ENCODE measurements around the gene BPNT1. TPM values are rescaled to one million over a fixed set of nuclear protein-coding genes. Genes with fewer than 3 reads are reported as not detected.

BPNT1 gene
- total and polyA plus RNA-seq, 10 donors, result 15.3 to 25.8 (median 19.5) TPM

DNA sequence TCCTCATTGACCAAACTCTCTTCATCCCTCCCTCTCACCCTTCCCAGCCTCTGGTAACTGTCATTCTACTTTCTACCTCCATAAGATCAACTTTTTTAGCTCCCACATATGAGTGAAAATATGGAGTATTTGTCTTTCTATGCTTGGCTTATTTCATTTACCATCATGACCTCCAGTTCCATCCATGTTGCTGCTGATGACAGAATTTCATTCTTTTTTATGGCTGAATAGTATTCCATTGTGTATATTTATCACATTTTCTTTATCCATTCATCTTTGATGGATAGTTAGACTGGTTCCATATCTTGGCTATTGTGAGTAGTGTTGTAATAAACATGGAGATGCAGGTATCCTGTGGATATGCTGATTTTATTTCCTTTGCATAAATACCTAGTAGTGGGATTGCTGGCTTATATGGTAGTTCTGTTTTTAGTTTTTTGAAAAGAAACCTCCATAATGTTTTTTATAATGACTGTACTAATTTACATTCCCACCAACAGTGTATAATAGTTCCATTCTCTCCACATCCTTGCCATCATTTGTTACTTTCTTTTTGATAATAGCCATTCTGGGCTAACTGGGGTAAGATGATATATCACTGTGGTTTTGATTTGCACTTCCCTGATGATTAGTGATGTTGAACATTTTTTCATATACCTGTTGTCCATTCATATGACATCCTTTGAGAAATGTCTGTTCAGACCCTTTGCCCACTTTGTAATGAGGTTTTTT, 40.1 kb upstream of the BPNT1 start:
- Histone ChIP-seq H3K27me3 (replicated peaks in 1 of 7) (no peaks in the 10 kb centered on the region), H3K4me3 (no peak overlapping the region), H3K4me1 (no peaks in the 10 kb centered on the region), H3K27ac (no peak overlapping the region), H3K36me3 (peaks cover 0 to 98% (median 54%) of the 10 kb centered on the region in 6 donors), H3K9me3 (peaks cover 0 to 8% (median 3%) of the 10 kb centered on the region in 8 donors)
- intact Hi-C loops (cut with DNase I; ENCODE audit: low total_unique reads), result no loop called here
- TF ChIP-seq POLR2AphosphoS5 (IDR thresholded peaks at IDR 0.05), result no peak
- no peak for TF ChIP-seq POLR2A (IDR thresholded peaks at IDR 0.05)
- TF ChIP-seq, protein P1, sequence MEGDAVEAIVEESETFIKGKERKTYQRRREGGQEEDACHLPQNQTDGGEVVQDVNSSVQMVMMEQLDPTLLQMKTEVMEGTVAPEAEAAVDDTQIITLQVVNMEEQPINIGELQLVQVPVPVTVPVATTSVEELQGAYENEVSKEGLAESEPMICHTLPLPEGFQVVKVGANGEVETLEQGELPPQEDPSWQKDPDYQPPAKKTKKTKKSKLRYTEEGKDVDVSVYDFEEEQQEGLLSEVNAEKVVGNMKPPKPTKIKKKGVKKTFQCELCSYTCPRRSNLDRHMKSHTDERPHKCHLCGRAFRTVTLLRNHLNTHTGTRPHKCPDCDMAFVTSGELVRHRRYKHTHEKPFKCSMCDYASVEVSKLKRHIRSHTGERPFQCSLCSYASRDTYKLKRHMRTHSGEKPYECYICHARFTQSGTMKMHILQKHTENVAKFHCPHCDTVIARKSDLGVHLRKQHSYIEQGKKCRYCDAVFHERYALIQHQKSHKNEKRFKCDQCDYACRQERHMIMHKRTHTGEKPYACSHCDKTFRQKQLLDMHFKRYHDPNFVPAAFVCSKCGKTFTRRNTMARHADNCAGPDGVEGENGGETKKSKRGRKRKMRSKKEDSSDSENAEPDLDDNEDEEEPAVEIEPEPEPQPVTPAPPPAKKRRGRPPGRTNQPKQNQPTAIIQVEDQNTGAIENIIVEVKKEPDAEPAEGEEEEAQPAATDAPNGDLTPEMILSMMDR (IDR thresholded peaks at IDR 0.05 in 8 of 11, conservative IDR thresholded peaks at IDR 0.05 in 3 of 11), result no peak
- no peak for DNase-seq

DNA sequence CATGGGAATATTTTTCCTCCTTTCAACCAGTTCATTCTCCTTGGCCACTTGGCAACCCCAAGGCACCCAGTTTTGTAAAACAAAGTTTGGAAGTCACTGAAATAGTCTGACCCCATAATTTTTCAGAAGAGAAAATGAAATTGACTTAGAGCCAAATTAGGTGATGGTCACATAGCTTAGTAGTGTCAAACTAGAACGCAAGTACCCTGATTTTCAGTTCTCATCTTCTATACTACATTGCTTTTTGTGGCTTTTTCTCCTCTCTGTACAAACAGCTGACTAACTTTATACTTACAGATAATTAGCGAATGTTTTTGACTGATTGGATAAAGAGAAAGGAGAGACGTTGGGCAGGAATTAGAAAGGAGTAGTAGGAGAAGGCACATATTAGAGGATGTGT, 37.5 kb upstream of the BPNT1 start:
- Histone ChIP-seq H3K4me1 (no peaks in the 10 kb centered on the region), H3K4me3 (no peak overlapping the region), H3K27me3 (replicated peaks in 1 of 7) (no peaks in the 10 kb centered on the region), H3K9me3 (peaks cover 0 to 8% (median 3%) of the 10 kb centered on the region in 8 donors), H3K27ac (no peak overlapping the region), H3K36me3 (peaks cover 0 to 78% (median 35%) of the 10 kb centered on the region in 6 donors)
- no peak for DNase-seq
- 90 to 97% (median 92%) methylated on average over 3 of the region's 3 CpGs for WGBS, 5 donors
- intact Hi-C loops (cut with DNase I; ENCODE audit: low total_unique reads), result no loop called here
- TF ChIP-seq POLR2AphosphoS5 (IDR thresholded peaks at IDR 0.05), result no peak
- TF ChIP-seq POLR2A (IDR thresholded peaks at IDR 0.05), result no peak
- TF ChIP-seq, protein P1 (IDR thresholded peaks at IDR 0.05 in 8 of 11, conservative IDR thresholded peaks at IDR 0.05 in 3 of 11), result no peak

DNA sequence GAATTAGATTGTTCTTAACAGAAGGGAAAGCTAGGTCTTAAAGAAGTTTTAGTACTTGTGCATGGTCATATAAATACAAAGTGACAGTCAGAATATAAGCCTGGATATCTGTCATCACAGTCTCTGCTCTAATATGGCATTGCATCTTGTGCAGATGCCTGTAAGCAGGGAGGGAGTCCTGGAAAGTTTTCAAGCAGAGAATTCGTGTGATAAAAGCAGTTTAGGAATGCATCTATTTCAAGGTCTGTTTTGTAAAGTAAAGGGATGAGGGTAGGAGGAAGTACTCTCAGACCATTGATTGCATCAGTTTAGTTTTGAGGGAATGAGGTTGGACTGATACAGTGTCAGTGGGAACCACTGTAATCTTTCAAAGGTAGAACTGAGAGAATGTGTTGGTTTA, 35.0 kb upstream of the BPNT1 start:
- no peak for DNase-seq
- intact Hi-C loops (cut with DNase I; ENCODE audit: low total_unique reads), result no loop called here
- H3K9me3 ChIP-seq, result peaks cover 0 to 7% (median 3%) of the 10 kb centered on the region in 8 donors
- TF ChIP-seq POLR2AphosphoS5 (IDR thresholded peaks at IDR 0.05), result no peak
- TF ChIP-seq, protein P1 (IDR thresholded peaks at IDR 0.05 in 8 of 11, conservative IDR thresholded peaks at IDR 0.05 in 3 of 11), result no peak
- H3K4me3 ChIP-seq, result no peak overlapping the region
- no peaks in the 10 kb centered on the region for H3K4me1 ChIP-seq
- peaks cover 0 to 52% (median 33%) of the 10 kb centered on the region in 6 donors for H3K36me3 ChIP-seq
- no peak overlapping the region for H3K27ac ChIP-seq
- 31 to 55% (median 43%) methylated on average over 1 of the region's 1 CpG for WGBS, 5 donors
- H3K27me3 ChIP-seq (replicated peaks in 1 of 7), result no peaks in the 10 kb centered on the region

DNA sequence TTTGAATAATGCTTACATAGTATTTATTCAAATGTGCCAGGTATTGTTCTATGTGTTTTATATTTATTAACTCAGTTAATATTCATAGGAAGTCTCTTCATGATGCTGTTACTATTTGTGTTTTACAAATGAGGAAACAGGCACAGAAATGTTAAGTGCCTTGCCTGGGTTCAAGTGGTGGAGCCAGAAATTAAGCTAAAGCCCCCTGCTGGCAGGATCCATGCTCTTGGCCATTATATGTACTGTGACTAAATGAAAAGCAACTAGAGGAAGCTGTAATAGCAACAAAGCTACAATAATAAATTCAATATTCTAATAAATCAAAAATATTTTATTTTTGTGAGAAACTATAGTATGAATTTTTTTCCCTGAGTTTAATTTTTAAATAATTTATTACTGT, 34.3 kb upstream of the BPNT1 start:
- intact Hi-C loops (cut with DNase I; ENCODE audit: low total_unique reads), result no loop called here
- Histone ChIP-seq H3K27ac (no peak overlapping the region), H3K36me3 (peaks cover 0 to 49% (median 27%) of the 10 kb centered on the region in 6 donors), H3K9me3 (peaks cover 0 to under 1% (median 0%) of the 10 kb centered on the region in 8 donors), H3K4me3 (no peak overlapping the region), H3K4me1 (no peaks in the 10 kb centered on the region), H3K27me3 (replicated peaks in 1 of 7) (no peaks in the 10 kb centered on the region)
- TF ChIP-seq, protein P1 (IDR thresholded peaks at IDR 0.05 in 8 of 11, conservative IDR thresholded peaks at IDR 0.05 in 3 of 11), result peak in 2 of 11 experiments; percentile 16 to 27
- TF ChIP-seq POLR2AphosphoS5 (IDR thresholded peaks at IDR 0.05) (no peak), POLR2A (IDR thresholded peaks at IDR 0.05) (no peak)
- DNase-seq, result no peak
